Measurements from ENCODE around the gene ANKRD33B. TPM values are rescaled to one million over a fixed set of nuclear protein-coding genes. Genes with fewer than 3 reads are reported as not detected.

ANKRD33B gene
- total RNA-seq, 1 experiment from 2014 or later, result 0.75 TPM

DNA sequence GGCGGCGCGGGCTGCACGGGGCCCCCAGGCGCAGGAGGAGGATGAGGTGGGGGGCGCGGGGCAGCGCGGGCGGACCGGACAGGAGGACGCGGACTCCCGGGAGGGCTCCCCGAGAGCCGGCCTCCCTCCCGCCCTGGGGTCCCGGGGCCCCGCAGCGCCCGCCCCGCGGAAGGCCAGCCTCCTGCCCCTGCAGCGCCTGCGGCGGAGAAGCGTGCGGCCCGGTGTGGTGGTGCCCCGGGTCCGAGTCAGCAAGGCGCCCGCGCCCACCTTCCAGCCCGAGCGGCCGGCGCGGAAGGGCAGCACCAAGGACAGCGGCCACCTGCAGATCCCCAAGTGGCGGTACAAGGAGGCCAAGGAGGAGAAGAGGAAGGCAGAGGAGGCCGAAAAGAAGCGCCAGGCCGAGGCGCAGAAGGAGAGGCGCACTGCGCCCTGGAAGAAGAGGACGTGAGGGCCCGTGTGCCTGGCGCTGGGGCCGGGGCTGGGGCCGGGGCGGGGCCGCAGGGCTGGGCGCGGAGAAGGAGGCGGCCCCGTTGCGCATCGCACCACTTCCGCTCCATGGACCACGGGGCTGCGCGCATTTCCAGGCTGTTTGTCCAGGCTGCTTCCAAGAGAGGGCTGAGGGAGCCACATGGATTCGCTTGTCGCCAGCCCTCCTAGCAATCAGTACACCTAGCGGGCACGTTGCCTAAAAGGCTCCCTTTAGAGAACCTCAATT lies 86.0 kb downstream of the ANKRD33B start:
- Histone ChIP-seq H3K4me1 (ENCODE audit: insufficient read depth, low read length, poor library complexity, severe bottlenecking) (no peaks in the 10 kb centered on the region), H3K36me3 (ENCODE audit: insufficient read depth, low read length, poor library complexity, severe bottlenecking) (no peaks in the 10 kb centered on the region), H3K27me3 (replicated peaks; ENCODE audit: insufficient read depth, low read depth, low read length, poor library complexity) (peaks cover 5% of the 10 kb centered on the region), H3K9me3 (ENCODE audit: low read depth, low read length, poor library complexity, severe bottlenecking) (no peaks in the 10 kb centered on the region), H3K27ac (ENCODE audit: low read depth, low read length, poor library complexity, severe bottlenecking) (no peak overlapping the region), H3K4me3 (ENCODE audit: low read depth, low read length, poor library complexity, severe bottlenecking) (no peak overlapping the region)
- no TSS peak for BruUV-seq (replicated peaks)
- no peak for TF ChIP-seq EZH2 (IDR thresholded peaks at IDR 0.05; ENCODE audit: borderline replicate concordance, low read depth, low read length, poor library complexity, severe bottlenecking)
- TF ChIP-seq, protein P1, sequence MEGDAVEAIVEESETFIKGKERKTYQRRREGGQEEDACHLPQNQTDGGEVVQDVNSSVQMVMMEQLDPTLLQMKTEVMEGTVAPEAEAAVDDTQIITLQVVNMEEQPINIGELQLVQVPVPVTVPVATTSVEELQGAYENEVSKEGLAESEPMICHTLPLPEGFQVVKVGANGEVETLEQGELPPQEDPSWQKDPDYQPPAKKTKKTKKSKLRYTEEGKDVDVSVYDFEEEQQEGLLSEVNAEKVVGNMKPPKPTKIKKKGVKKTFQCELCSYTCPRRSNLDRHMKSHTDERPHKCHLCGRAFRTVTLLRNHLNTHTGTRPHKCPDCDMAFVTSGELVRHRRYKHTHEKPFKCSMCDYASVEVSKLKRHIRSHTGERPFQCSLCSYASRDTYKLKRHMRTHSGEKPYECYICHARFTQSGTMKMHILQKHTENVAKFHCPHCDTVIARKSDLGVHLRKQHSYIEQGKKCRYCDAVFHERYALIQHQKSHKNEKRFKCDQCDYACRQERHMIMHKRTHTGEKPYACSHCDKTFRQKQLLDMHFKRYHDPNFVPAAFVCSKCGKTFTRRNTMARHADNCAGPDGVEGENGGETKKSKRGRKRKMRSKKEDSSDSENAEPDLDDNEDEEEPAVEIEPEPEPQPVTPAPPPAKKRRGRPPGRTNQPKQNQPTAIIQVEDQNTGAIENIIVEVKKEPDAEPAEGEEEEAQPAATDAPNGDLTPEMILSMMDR (conservative IDR thresholded peaks at IDR 0.05; ENCODE audit: low read depth, low read length), result no peak
- ChIA-PET POLR2A (ENCODE audit: low non-redundant PET) (no interaction called here), CTCF (no interaction called here)
- no peak for DNase-seq (ENCODE audit: low spot score)
- intact Hi-C loops (cut with micrococcal nuclease; ENCODE audit: unreplicated experiment), result no loop called here

DNA sequence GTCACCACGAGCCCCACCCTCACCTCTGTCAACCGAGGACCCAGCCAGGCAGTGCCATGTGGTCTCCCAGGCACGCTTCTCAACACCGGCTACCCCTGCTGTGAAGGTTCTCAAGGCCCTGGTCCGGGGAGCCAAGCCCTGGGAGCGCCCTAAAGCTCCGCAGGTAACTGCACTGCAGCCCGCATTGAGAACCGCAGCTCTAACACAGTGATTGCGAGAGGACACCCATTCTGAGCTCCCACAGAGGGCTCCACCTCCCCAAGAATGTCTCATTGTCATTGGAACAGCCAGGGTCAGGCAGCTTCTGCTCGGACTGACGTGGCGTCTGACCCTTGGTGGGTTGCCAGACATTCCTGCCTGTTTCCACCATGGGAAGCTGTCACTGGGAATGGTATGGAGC lies 88.3 kb downstream of the ANKRD33B start:
- H3K27ac ChIP-seq (ENCODE audit: low read depth, low read length, poor library complexity, severe bottlenecking), result no peak overlapping the region
- intact Hi-C loops (cut with micrococcal nuclease; ENCODE audit: unreplicated experiment), result no loop called here
- BruUV-seq (replicated peaks), result no TSS peak
- CTCF ChIA-PET, result no interaction called here
- no peak for DNase-seq (ENCODE audit: low spot score)
- H3K9me3 ChIP-seq (ENCODE audit: low read depth, low read length, poor library complexity, severe bottlenecking), result no peaks in the 10 kb centered on the region
- POLR2A ChIA-PET (ENCODE audit: low non-redundant PET), result no interaction called here
- H3K4me1 ChIP-seq (ENCODE audit: insufficient read depth, low read length, poor library complexity, severe bottlenecking), result no peaks in the 10 kb centered on the region
- no peaks in the 10 kb centered on the region for H3K27me3 ChIP-seq (replicated peaks; ENCODE audit: insufficient read depth, low read depth, low read length, poor library complexity)
- TF ChIP-seq, protein P1 (conservative IDR thresholded peaks at IDR 0.05; ENCODE audit: low read depth, low read length), result no peak
- TF ChIP-seq EZH2 (IDR thresholded peaks at IDR 0.05; ENCODE audit: borderline replicate concordance, low read depth, low read length, poor library complexity, severe bottlenecking), result no peak
- no peak overlapping the region for H3K4me3 ChIP-seq (ENCODE audit: low read depth, low read length, poor library complexity, severe bottlenecking)
- no peaks in the 10 kb centered on the region for H3K36me3 ChIP-seq (ENCODE audit: insufficient read depth, low read length, poor library complexity, severe bottlenecking)

DNA sequence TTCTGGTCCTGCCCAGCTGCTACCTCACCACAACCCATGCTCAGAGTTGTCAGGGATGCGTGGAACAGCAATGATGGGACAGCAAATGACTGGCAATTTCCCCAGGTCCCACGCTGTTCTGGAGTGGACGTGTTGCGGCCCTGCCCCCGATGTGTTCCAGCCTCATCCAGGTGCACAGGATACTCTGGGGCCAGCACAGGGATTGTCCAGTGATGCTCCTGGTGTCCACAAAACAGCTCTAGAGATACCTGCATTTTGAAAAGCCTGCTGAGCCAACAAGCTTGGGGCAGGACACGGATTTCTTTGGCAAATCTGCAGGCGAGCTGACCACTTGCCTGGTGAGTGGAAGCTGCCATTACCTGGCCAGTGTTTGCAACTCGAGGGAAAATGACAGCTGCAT lies 88.7 kb downstream of the ANKRD33B start:
- DNase-seq (ENCODE audit: low spot score), result no peak
- ChIA-PET CTCF (no interaction called here), POLR2A (ENCODE audit: low non-redundant PET) (interaction anchor here (0.6 kb wide), 1 partner anchor 291 kb away, joined by 4 read pairs; no protein-coding TSS in a partner anchor)
- H3K9me3 ChIP-seq (ENCODE audit: low read depth, low read length, poor library complexity, severe bottlenecking), result no peaks in the 10 kb centered on the region
- TF ChIP-seq, protein P1 (conservative IDR thresholded peaks at IDR 0.05; ENCODE audit: low read depth, low read length), result no peak
- no peak for TF ChIP-seq EZH2 (IDR thresholded peaks at IDR 0.05; ENCODE audit: borderline replicate concordance, low read depth, low read length, poor library complexity, severe bottlenecking)
- intact Hi-C loops (cut with micrococcal nuclease; ENCODE audit: unreplicated experiment), result no loop called here
- no peaks in the 10 kb centered on the region for H3K36me3 ChIP-seq (ENCODE audit: insufficient read depth, low read length, poor library complexity, severe bottlenecking)
- H3K27me3 ChIP-seq (replicated peaks; ENCODE audit: insufficient read depth, low read depth, low read length, poor library complexity), result no peaks in the 10 kb centered on the region
- BruUV-seq (replicated peaks), result no TSS peak
- H3K4me3 ChIP-seq (ENCODE audit: low read depth, low read length, poor library complexity, severe bottlenecking), result no peak overlapping the region
- no peaks in the 10 kb centered on the region for H3K4me1 ChIP-seq (ENCODE audit: insufficient read depth, low read length, poor library complexity, severe bottlenecking)
- H3K27ac ChIP-seq (ENCODE audit: low read depth, low read length, poor library complexity, severe bottlenecking), result no peak overlapping the region

Measured in A673 (cell line).